A549 (cell line): ENCODE measurements around the gene CFAP100. TPM values are rescaled to one million over a fixed set of nuclear protein-coding genes. Genes with fewer than 3 reads are reported as not detected.

Source experiments
- ATAC-seq, 2 experiments: fragments of 200-7000 bp in 1 of 2; fragments of >200 bp in 1 of 2; cut with Nextera tagmentation in 1 of 2; cut with Tn5 transposase in 1 of 2; 3 replicates each; pipeline versions ENCODE4 v1.8.0 to v1.9.1; 2018 to 2020; ENCODE audit warnings: mild to moderate bottlenecking in 1 of 2, moderate library complexity in 1 of 2
- CTCF ChIA-PET: fragments of 300-600 bp; sonication (Branson Sonifier 250); formaldehyde crosslinking; extraction: SDS; loops from one replicate; lab custom pipeline; 2021; ENCODE audit warnings: antibody characterized with exemption, inconsistent platforms; lab: Yijun Ruan, JAX
- POLR2A ChIA-PET: fragments of 350-600 bp; formaldehyde crosslinking; extraction: SDS; loops from one replicate; lab custom pipeline; 2021; ENCODE audit warnings: antibody characterized with exemption, inconsistent platforms; lab: Yijun Ruan, JAX
- DNase-seq, 2 experiments: peaks; one replicate each; pipeline versions ENCODE4 v3.0.0 to v3.0.0-alpha.2; 2011 to 2016; ENCODE audit warnings: low read depth in 1 of 2, low spot score in 1 of 2
- FAIRE-seq: peaks from 2 replicates; lab custom pipeline; 2011; peaks lifted over from hg19 to GRCh38; lab: Jason Lieb, UNC
- H3K27ac ChIP-seq, 2 experiments: fragments of >200 bp; sonication (Bioruptor Twin); formaldehyde crosslinking; 3 replicates each; pipeline ENCODE4 v1.5.1; 2016 to 2017
- H3K4me1 ChIP-seq: fragments of >200 bp; sonication (Bioruptor Twin); formaldehyde crosslinking; 3 replicates; pipeline ENCODE4 v1.6.1; 2016
- H3K4me2 ChIP-seq: fragments of >200 bp; sonication (Bioruptor Twin); formaldehyde crosslinking; 3 replicates; pipeline ENCODE4 v1.6.1; 2016
- H3K4me3 ChIP-seq: fragments of >200 bp; sonication (Bioruptor Twin); formaldehyde crosslinking; 3 replicates; pipeline ENCODE4 v1.5.1; 2016
- H3K9me3 ChIP-seq: fragments of >200 bp; sonication (Bioruptor Twin); formaldehyde crosslinking; 3 replicates; pipeline ENCODE4 v1.6.1; 2016
- ATOH8 ChIP-seq: fragments of 250-450 bp; sonication (Bioruptor Pico); IDR thresholded peaks from 2 replicates; pipeline ENCODE4 v1.5.0; 2020; ENCODE audit warnings: low read depth, mild to moderate bottlenecking, moderate library complexity
- BCL3 ChIP-seq: fragments of >200 bp; sonication (Bioruptor Twin); formaldehyde crosslinking; IDR thresholded peaks from 3 replicates; pipeline ENCODE4 v1.6.1; 2016
- CHD2 ChIP-seq: fragments of 150-350 bp; IDR thresholded peaks from 2 replicates; pipeline ENCODE4 v1.6.1; 2014; ENCODE audit warnings: low read length; ENCODE audit not compliant: partially characterized antibody
- CHD4 ChIP-seq: fragments of 200-600 bp; sonication (generic); IDR thresholded peaks from 2 replicates; pipeline ENCODE4 v1.6.1; 2016; ENCODE audit warnings: antibody characterized with exemption, mild to moderate bottlenecking, borderline replicate concordance
- FOSL2 ChIP-seq, 2 experiments: fragments of 450-650 bp in 1 of 2; fragments of >200 bp in 1 of 2; sonication (Bioruptor Twin) in 1 of 2; formaldehyde crosslinking; IDR thresholded peaks; 2 replicates each; pipeline versions ENCODE4 v1.5.0 to v1.6.1; 2016 to 2020; ENCODE audit warnings: mild to moderate bottlenecking in 1 of 2, moderate library complexity in 1 of 2
- FOXS1 ChIP-seq: fragments of 250-450 bp; sonication (Bioruptor Pico); IDR thresholded peaks from 2 replicates; pipeline ENCODE4 v1.5.0; 2020; ENCODE audit warnings: mild to moderate bottlenecking, moderate library complexity
- GATA3 ChIP-seq: IDR thresholded peaks from 2 replicates; pipeline ENCODE4 v1.6.1; 2012; ENCODE audit warnings: borderline replicate concordance
- HES2 ChIP-seq: fragments of >200 bp; sonication (Bioruptor Twin); formaldehyde crosslinking; IDR thresholded peaks from 2 replicates; pipeline ENCODE4 v1.6.1; 2016
- HOXA7 ChIP-seq: fragments of 250-450 bp; sonication (Bioruptor Pico); IDR thresholded peaks from 2 replicates; pipeline ENCODE4 v1.5.0; 2020; ENCODE audit warnings: mild to moderate bottlenecking, moderate library complexity
- JUN ChIP-seq, 2 experiments: fragments of >200 bp; sonication (Bioruptor Twin); formaldehyde crosslinking; IDR thresholded peaks; 2 replicates in 1 of 2; 3 replicates in 1 of 2; pipeline ENCODE4 v1.6.1; 2016 to 2017
- JUNB ChIP-seq: fragments of >200 bp; sonication (Bioruptor Twin); formaldehyde crosslinking; IDR thresholded peaks from 2 replicates; pipeline ENCODE4 v1.6.1; 2016
- KDM1A ChIP-seq: fragments of 200-600 bp; sonication (generic); IDR thresholded peaks from 2 replicates; pipeline ENCODE4 v1.6.1; 2016; ENCODE audit warnings: low read depth, mild to moderate bottlenecking
- MAFK ChIP-seq: fragments of 450-650 bp; IDR thresholded peaks from 2 replicates; pipeline ENCODE4 v1.6.1; 2014; ENCODE audit not compliant: partially characterized antibody
- NFE2L2 ChIP-seq: fragments of 150-350 bp; conservative IDR thresholded peaks from 2 replicates; pipeline ENCODE4 v1.6.1; 2014; ENCODE audit warnings: low read length
- RFX5 ChIP-seq: fragments of 450-650 bp; IDR thresholded peaks from 2 replicates; pipeline ENCODE4 v1.7.1; 2014; ENCODE audit warnings: antibody characterized with exemption, mild to moderate bottlenecking, moderate library complexity
- RNF2 ChIP-seq: fragments of 200-600 bp; sonication (generic); IDR thresholded peaks from 2 replicates; pipeline ENCODE4 v1.6.1; 2016; ENCODE audit warnings: low read depth, mild to moderate bottlenecking, antibody characterized with exemption, moderate library complexity, borderline replicate concordance
- SMC3 ChIP-seq: fragments of >200 bp; sonication (Bioruptor Twin); formaldehyde crosslinking; IDR thresholded peaks from 3 replicates; pipeline ENCODE4 v1.6.1; 2018; ENCODE audit warnings: inconsistent platforms
- USF2 ChIP-seq: fragments of 450-650 bp; IDR thresholded peaks from 2 replicates; pipeline ENCODE4 v1.6.1; 2014; ENCODE audit warnings: antibody characterized with exemption
- ZC3H11A ChIP-seq: fragments of 450-650 bp; IDR thresholded peaks from 2 replicates; pipeline ENCODE4 v1.6.1; 2014; ENCODE audit warnings: antibody characterized with exemption, mild to moderate bottlenecking
- ZSCAN20 ChIP-seq: fragments of 250-450 bp; sonication (Bioruptor Pico); IDR thresholded peaks from 2 replicates; pipeline ENCODE4 v1.8.0; 2022; ENCODE audit warnings: mild to moderate bottlenecking, moderate library complexity
- WGBS: methylation state at CpG from one replicate; pipeline ENCODE4 v1.1.6; 2017; ENCODE audit errors: missing lambda C conversion rate; 5-methylcytosine and 5-hydroxymethylcytosine counted together
- polyA plus RNA-seq, 4 experiments: library from polyadenylated mRNA; depleted of rRNA in 3 of 4; stranded (reverse); fragments of >200 nt; fragmentation: RNase III in 1 of 4; extraction: RNeasy Plus Mini Kit Qiagen cat#74134 plus additional on column Dnase treatment in 1 of 4; gene quantifications; 2 replicates in 3 of 4; 3 replicates in 1 of 4; pipeline ENCODE4 v1.2.3, GENCODE V29; 2011 to 2017

The CFAP100 gene
- polyA plus RNA-seq, 2 of the 4 experiments (the other 2 are of a cell fraction): not detected

- TF ChIP-seq CHD2: no peak
- TF ChIP-seq JUNB: no peak
- TF ChIP-seq SMC3: no peak
- no peak for TF ChIP-seq BCL3
- no peak for TF ChIP-seq NFE2L2
- TF ChIP-seq, all 56 proteins: peak for 0
Measured at GRCh38 chr3:126434931-126435411, 40.3 kb downstream of the CFAP100 start (continued).

- Histone ChIP-seq H3K4me3 (no peak overlapping the region), H3K4me2 (no peak overlapping the region), H3K4me1 (no peaks in the 10 kb centered on the region), H3K9me3 (no peaks in the 10 kb centered on the region), H3K27ac (no peak overlapping the region)
- ChIA-PET CTCF (no interaction called here), POLR2A (no interaction called here)
- ATAC-seq (no peak), FAIRE-seq (no peak), DNase-seq (no peak)
- TF ChIP-seq USF2 (no peak), ATOH8 (CRISPR knock-in tag) (no peak), ZC3H11A (no peak), RNF2 (no peak), CHD4 (no peak), FOXS1 (CRISPR knock-in tag) (no peak), HES2 (no peak), RFX5 (no peak)
- WGBS: 94% methylated on average over 11 of the region's 14 CpGs
Measured at GRCh38 chr3:126435456-126436315, 41.0 kb downstream of the CFAP100 start.

GRCh38 chr3:126436826-126437717, 42.4 kb downstream of the CFAP100 start:
- FAIRE-seq (no peak), DNase-seq (no peak), ATAC-seq (no peak)
- H3K4me3 ChIP-seq: no peak overlapping the region
- CTCF ChIA-PET: interaction anchor here (1.1 kb wide), 1 partner anchor 10 kb away, joined by 4 read pairs; no protein-coding TSS in a partner anchor
- POLR2A ChIA-PET: no interaction called here
- H3K4me1 ChIP-seq: no peaks in the 10 kb centered on the region
- no peaks in the 10 kb centered on the region for H3K9me3 ChIP-seq
- TF ChIP-seq SMC3: no peak
- TF ChIP-seq GATA3: no peak
- TF ChIP-seq HOXA7 (CRISPR knock-in tag): no peak
- no peak for TF ChIP-seq KDM1A
- no peak for TF ChIP-seq CHD4
- TF ChIP-seq JUN (IDR thresholded peaks at IDR 0.05): no peak
- TF ChIP-seq FOSL2 (IDR thresholded peaks at IDR 0.05): no peak
- TF ChIP-seq FOSL2 (CRISPR knock-in tag; IDR thresholded peaks at IDR 0.05): no peak
- no peak for TF ChIP-seq MAFK
- no peak for TF ChIP-seq BCL3
- no peak for TF ChIP-seq ZSCAN20 (CRISPR knock-in tag)
- H3K4me2 ChIP-seq: no peak overlapping the region
- H3K27ac ChIP-seq: no peak overlapping the region
- 91% methylated on average over 16 of the region's 18 CpGs for WGBS
